Measurements from ENCODE around the gene ZNF174.
A peak's percentile ranks its signal among the peaks of the same experiment; 100 is the strongest.

The ZNF174 gene

GRCh38 chr16:3413730-3414379, 12.8 kb downstream of the ZNF174 start:
- TF ChIP-seq CTCF (IDR thresholded peaks at IDR 0.05; ENCODE audit: unreplicated experiment in 3 of 3), result no peak
- H3K27me3 Mint-ChIP-seq (ENCODE audit: low read depth), result no peaks in the 10 kb centered on the region
- no peak overlapping the region for H3K4me3 Mint-ChIP-seq
- no peak overlapping the region for H3K27ac Mint-ChIP-seq
- H3K36me3 Mint-ChIP-seq (ENCODE audit: low read depth), result peaks cover 70% of the 10 kb centered on the region
- H3K9me3 Mint-ChIP-seq, result peaks cover 59% of the 10 kb centered on the region
- no peaks in the 10 kb centered on the region for H3K4me1 Mint-ChIP-seq

GRCh38 chr16:3431779-3432219, 30.8 kb downstream of the ZNF174 start:
- H3K4me1 Mint-ChIP-seq, result no peaks in the 10 kb centered on the region
- peaks cover 32% of the 10 kb centered on the region for H3K36me3 Mint-ChIP-seq (ENCODE audit: low read depth)
- TF ChIP-seq CTCF (IDR thresholded peaks at IDR 0.05; ENCODE audit: unreplicated experiment in 3 of 3), result no peak
- H3K9me3 Mint-ChIP-seq, result no peaks in the 10 kb centered on the region
- no peak overlapping the region for H3K27ac Mint-ChIP-seq
- H3K27me3 Mint-ChIP-seq (ENCODE audit: low read depth), result no peaks in the 10 kb centered on the region
- H3K4me3 Mint-ChIP-seq, result no peak overlapping the region

GRCh38 chr16:3434373-3434772, 33.4 kb downstream of the ZNF174 start:
- H3K4me3 Mint-ChIP-seq, result no peak overlapping the region
- H3K4me1 Mint-ChIP-seq, result no peaks in the 10 kb centered on the region
- H3K27me3 Mint-ChIP-seq (ENCODE audit: low read depth), result no peaks in the 10 kb centered on the region
- TF ChIP-seq CTCF (IDR thresholded peaks at IDR 0.05; ENCODE audit: unreplicated experiment in 3 of 3), result no peak
- H3K27ac Mint-ChIP-seq, result no peak overlapping the region
- H3K9me3 Mint-ChIP-seq, result peaks cover 7% of the 10 kb centered on the region
- peaks cover 55% of the 10 kb centered on the region for H3K36me3 Mint-ChIP-seq (ENCODE audit: low read depth)

- H3K27me3 Mint-ChIP-seq (ENCODE audit: low read depth), result no peaks in the 10 kb centered on the region
- peaks cover 59% of the 10 kb centered on the region for H3K36me3 Mint-ChIP-seq (ENCODE audit: low read depth)
- H3K4me3 Mint-ChIP-seq, result peak overlapping the region in 2 of 3 experiments; percentile 22 to 26
- H3K27ac Mint-ChIP-seq, result no peak overlapping the region
- H3K4me1 Mint-ChIP-seq, result peaks cover 12% of the 10 kb centered on the region
- H3K9me3 Mint-ChIP-seq, result peaks cover 32% of the 10 kb centered on the region
- TF ChIP-seq CTCF (IDR thresholded peaks at IDR 0.05; ENCODE audit: unreplicated experiment in 3 of 3), result no peak
Measured at GRCh38 chr16:3439637-3440036, 38.6 kb downstream of the ZNF174 start.

- peaks cover 26% of the 10 kb centered on the region for H3K9me3 Mint-ChIP-seq
- H3K36me3 Mint-ChIP-seq (ENCODE audit: low read depth), result peaks cover 65% of the 10 kb centered on the region
- H3K4me3 Mint-ChIP-seq, result peak within 1 kb of the TSS; percentile 93 to 98 (median 95)
- TF ChIP-seq CTCF (IDR thresholded peaks at IDR 0.05; ENCODE audit: unreplicated experiment in 3 of 3), result no peak
- no peaks in the 10 kb centered on the region for H3K27me3 Mint-ChIP-seq (ENCODE audit: low read depth)
- peak within 1 kb of the TSS; percentile 85 to 96 (median 94) for H3K27ac Mint-ChIP-seq
- H3K4me1 Mint-ChIP-seq, result peaks cover 12% of the 10 kb centered on the region
Measured at GRCh38 chr16:3443108-3444031, 42.4 kb downstream of the ZNF174 start, which contains the start of the genes NAA60 and ZNF597. TSS of gene NAA60 (plus strand) at chr16:3443680. CDS start at chr16:3476228, 32,548 bp downstream. TSS of gene ZNF597 (minus strand) at chr16:3443504. CDS start at chr16:3443153, 351 bp downstream.
